Measurements from ENCODE around the gene FRMPD2.
"Not testable (repeated sequence)": the region's sequence is repeated elsewhere in the genome, so short reads cannot be mapped to it uniquely, and the experiment has no call there.

The FRMPD2 gene

GRCh38 chr10:48126251-48126650, 148.2 kb downstream of the FRMPD2 start:
- not testable (repeated sequence) for DNase-seq

GRCh38 chr10:48125631-48126030, 148.9 kb downstream of the FRMPD2 start:
- DNase-seq = not testable (repeated sequence)

- not testable (repeated sequence) for DNase-seq
These were observed 151.9 kb downstream of the FRMPD2 start for GRCh38 chr10:48122618-48123017.

GRCh38 chr10:48110277-48110676, 164.2 kb downstream of the FRMPD2 start:
- not testable (repeated sequence) for DNase-seq

Measured in right forelimb (tissue), 1 donor.